ENCODE measurements around the gene FAM111B. TPM values are rescaled to one million over a fixed set of nuclear protein-coding genes. Genes with fewer than 3 reads are reported as not detected.

FAM111B gene
- total RNA-seq, 1 experiment from 2014 or later, result 49.3 TPM

GRCh38 chr11:59141673-59142460, 34.8 kb downstream of the FAM111B start:
- no peak for DNase-seq
- POLR2A ChIA-PET, result interaction anchor here (0.5 to 1.8 kb wide), 6 partner anchors 9 to 408 kb away, joined by 3 to 11 read pairs (median 5); partner anchors contain the start of gene FAM111B
- H3K27me3 ChIP-seq (replicated peaks; ENCODE audit: control insufficient read depth, insufficient read depth, low read length), result no peaks in the 10 kb centered on the region
- peak overlapping the region; percentile 55 for H3K4me3 ChIP-seq (ENCODE audit: low read depth, low read length)
- H3K9me3 ChIP-seq, result no peaks in the 10 kb centered on the region
- TF ChIP-seq, protein P1, sequence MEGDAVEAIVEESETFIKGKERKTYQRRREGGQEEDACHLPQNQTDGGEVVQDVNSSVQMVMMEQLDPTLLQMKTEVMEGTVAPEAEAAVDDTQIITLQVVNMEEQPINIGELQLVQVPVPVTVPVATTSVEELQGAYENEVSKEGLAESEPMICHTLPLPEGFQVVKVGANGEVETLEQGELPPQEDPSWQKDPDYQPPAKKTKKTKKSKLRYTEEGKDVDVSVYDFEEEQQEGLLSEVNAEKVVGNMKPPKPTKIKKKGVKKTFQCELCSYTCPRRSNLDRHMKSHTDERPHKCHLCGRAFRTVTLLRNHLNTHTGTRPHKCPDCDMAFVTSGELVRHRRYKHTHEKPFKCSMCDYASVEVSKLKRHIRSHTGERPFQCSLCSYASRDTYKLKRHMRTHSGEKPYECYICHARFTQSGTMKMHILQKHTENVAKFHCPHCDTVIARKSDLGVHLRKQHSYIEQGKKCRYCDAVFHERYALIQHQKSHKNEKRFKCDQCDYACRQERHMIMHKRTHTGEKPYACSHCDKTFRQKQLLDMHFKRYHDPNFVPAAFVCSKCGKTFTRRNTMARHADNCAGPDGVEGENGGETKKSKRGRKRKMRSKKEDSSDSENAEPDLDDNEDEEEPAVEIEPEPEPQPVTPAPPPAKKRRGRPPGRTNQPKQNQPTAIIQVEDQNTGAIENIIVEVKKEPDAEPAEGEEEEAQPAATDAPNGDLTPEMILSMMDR (IDR thresholded peaks at IDR 0.05; ENCODE audit: insufficient read depth in 1 of 2, low read depth in 1 of 2, low read length in 1 of 2, severe bottlenecking in 1 of 2, unreplicated experiment in 1 of 2), result no peak
- Mint-ChIP-seq H3K36me3 (ENCODE audit: insufficient read depth, unreplicated experiment) (peaks cover 27% of the 10 kb centered on the region), H3K9me3 (ENCODE audit: unreplicated experiment) (no peaks in the 10 kb centered on the region), H3K27me3 (ENCODE audit: insufficient read depth, unreplicated experiment) (no peaks in the 10 kb centered on the region), H3K27ac (ENCODE audit: unreplicated experiment) (peak overlapping the region; percentile 94), H3K4me1 (ENCODE audit: low read depth, unreplicated experiment) (peaks cover 35% of the 10 kb centered on the region), H3K4me3 (ENCODE audit: unreplicated experiment) (peak overlapping the region; percentile 98)
- peaks cover 16% of the 10 kb centered on the region for H3K4me1 ChIP-seq
- CTCF ChIA-PET, result interaction anchor here (0.7 to 1.8 kb wide), 5 partner anchors 13 to 83 kb away, joined by 3 to 35 read pairs (median 10); no protein-coding TSS in a partner anchor
- no peaks in the 10 kb centered on the region; the same call in 1 of the 2 replicates for H3K36me3 ChIP-seq (ENCODE audit: control insufficient read depth, insufficient read depth, low read length)
- BruUV-seq (replicated peaks), result TSS peak; percentile 69
- intact Hi-C loops (cut with micrococcal nuclease; ENCODE audit: unreplicated experiment), result loop anchor here (1.0 to 10.0 kb wide), 6 partner anchors 12 to 563 kb away; partner anchors contain the start of genes FAM111B and ZFP91

GRCh38 chr11:59142530-59143507, 35.8 kb downstream of the FAM111B start, which contains the start of gene FAM111A:
TSS of gene FAM111A (plus strand) at chr11:59142856. CDS start at chr11:59148873, 6,017 bp downstream.
- H3K4me1 Mint-ChIP-seq (ENCODE audit: low read depth, unreplicated experiment), result peaks cover 45% of the 10 kb centered on the region
- Histone ChIP-seq H3K9me3 (no peaks in the 10 kb centered on the region), H3K27me3 (replicated peaks; ENCODE audit: control insufficient read depth, insufficient read depth, low read length) (no peaks in the 10 kb centered on the region), H3K4me3 (ENCODE audit: low read depth, low read length) (peak within 1 kb of the TSS; percentile 55), H3K4me1 (peaks cover 21% of the 10 kb centered on the region), H3K36me3 (ENCODE audit: control insufficient read depth, insufficient read depth, low read length) (peaks cover 1% of the 10 kb centered on the region)
- ChIA-PET CTCF (interaction anchor here (0.7 to 1.8 kb wide), 5 partner anchors 12 to 84 kb away, joined by 3 to 35 read pairs (median 10); no protein-coding TSS in a partner anchor), POLR2A (interaction anchor here (0.5 to 1.8 kb wide), 6 partner anchors 8 to 407 kb away, joined by 3 to 11 read pairs (median 5); partner anchors contain the start of gene FAM111B)
- TF ChIP-seq, protein P1 (IDR thresholded peaks at IDR 0.05; ENCODE audit: insufficient read depth in 1 of 2, low read depth in 1 of 2, low read length in 1 of 2, severe bottlenecking in 1 of 2, unreplicated experiment in 1 of 2), result peak in 1 of 2 experiments; percentile 75
- peak within 1 kb of the TSS; percentile 98 for H3K4me3 Mint-ChIP-seq (ENCODE audit: unreplicated experiment)
- intact Hi-C loops (cut with micrococcal nuclease; ENCODE audit: unreplicated experiment), result loop anchor here (1.0 to 10.0 kb wide), 7 partner anchors 11 to 564 kb away; partner anchors contain the start of genes FAM111B and ZFP91
- DNase-seq, result peak; percentile 92 to 95
- H3K9me3 Mint-ChIP-seq (ENCODE audit: unreplicated experiment), result no peaks in the 10 kb centered on the region
- no TSS peak for BruUV-seq (replicated peaks)
- peak within 1 kb of the TSS; percentile 94 for H3K27ac Mint-ChIP-seq (ENCODE audit: unreplicated experiment)
- peaks cover 35% of the 10 kb centered on the region for H3K36me3 Mint-ChIP-seq (ENCODE audit: insufficient read depth, unreplicated experiment)
- H3K27me3 Mint-ChIP-seq (ENCODE audit: insufficient read depth, unreplicated experiment), result no peaks in the 10 kb centered on the region

Data from Caco-2 (cell line).